ENCODE measurements around the gene MLX. TPM values are rescaled to one million over a fixed set of nuclear protein-coding genes. Genes with fewer than 3 reads are reported as not detected.
A peak's percentile ranks its signal among the peaks of the same experiment; 100 is the strongest.

Gene MLX, protein sequence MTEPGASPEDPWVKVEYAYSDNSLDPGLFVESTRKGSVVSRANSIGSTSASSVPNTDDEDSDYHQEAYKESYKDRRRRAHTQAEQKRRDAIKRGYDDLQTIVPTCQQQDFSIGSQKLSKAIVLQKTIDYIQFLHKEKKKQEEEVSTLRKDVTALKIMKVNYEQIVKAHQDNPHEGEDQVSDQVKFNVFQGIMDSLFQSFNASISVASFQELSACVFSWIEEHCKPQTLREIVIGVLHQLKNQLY
- 29.3 and 30.8 TPM in 2 replicates for total RNA-seq (2014; rRNA removed; shearing (Covaris generic))
- 37.0 and 39.3 TPM in 2 replicates for polyA plus RNA-seq (2016; fragmentation: Nextera tagmentation; extraction: Ambion mirVana)

GRCh38 chr17:42566883-42567573 is at the start of gene MLX:
Gene MLX, plus strand, starts transcription at chr17:42567100. Its CDS starts 25 bp downstream, at chr17:42567125.
- TF ChIP-seq EZH2 (IDR thresholded peaks at IDR 0.05; ENCODE audit: insufficient read depth, poor library complexity, severe bottlenecking) (no peak), EZH2phosphoT487 (IDR thresholded peaks at IDR 0.05; ENCODE audit: insufficient read depth, low read depth) (no peak)
- 0% methylated on average over 42 to 49 of the region's 72 CpGs for whole genome bisulfite sequencing, 2 experiments (ENCODE audit: low coverage in 1 of 2, low lambda C conversion rate in 2 of 2, missing lambda C conversion rate in 2 of 2)
- Histone ChIP-seq H3K9ac (peak within 1 kb of the TSS; percentile 84), H3K27me3 (replicated peaks; ENCODE audit: insufficient read depth) (no peaks in the 10 kb centered on the region), H4K20me1 (ENCODE audit: insufficient read depth) (no peaks in the 10 kb centered on the region), H3K9me3 (ENCODE audit: low read depth) (no peaks in the 10 kb centered on the region), H3K36me3 (ENCODE audit: low read depth) (peaks cover 24% of the 10 kb centered on the region), H3K79me2 (ENCODE audit: insufficient read depth) (peaks cover 78% of the 10 kb centered on the region), H3K4me1 (ENCODE audit: insufficient read depth) (peaks cover 15% of the 10 kb centered on the region; the same call in 1 of the 2 replicates), H3K4me2 (ENCODE audit: unreplicated experiment) (peak within 1 kb of the TSS; percentile 81), H3F3A (ENCODE audit: insufficient read depth) (0 out of 2 replicates have a peak, but pooled peaks cover 11% of the 10 kb centered on the region), H2AFZ (peak within 1 kb of the TSS; percentile 61), H3K27ac (peak within 1 kb of the TSS; percentile 53), H3K9me2 (ENCODE audit: insufficient read depth) (no peaks in the 10 kb centered on the region), H3K4me3 (peak within 1 kb of the TSS; percentile 88)
- in situ Hi-C loops (cut with MboI): no loop called here
- DNase-seq: peak; percentile 96

GRCh38 chr17:42517516-42517915 is 49.4 kb upstream of the MLX start:
- Histone ChIP-seq H3K36me3 (ENCODE audit: low read depth) (no peaks in the 10 kb centered on the region), H2AFZ (peak overlapping the region; percentile 41; the same call in 1 of the 2 replicates), H3K9me3 (ENCODE audit: low read depth) (no peaks in the 10 kb centered on the region), H3K27me3 (replicated peaks; ENCODE audit: insufficient read depth) (no peaks in the 10 kb centered on the region), H3K4me1 (ENCODE audit: insufficient read depth) (peaks cover 47% of the 10 kb centered on the region), H3K79me2 (ENCODE audit: insufficient read depth) (no peaks in the 10 kb centered on the region), H3K9ac (peak overlapping the region; percentile 83), H3K27ac (peak overlapping the region; percentile 99), H3K9me2 (ENCODE audit: insufficient read depth) (no peaks in the 10 kb centered on the region), H3K4me2 (ENCODE audit: unreplicated experiment) (peak overlapping the region; percentile 77), H3F3A (ENCODE audit: insufficient read depth) (peaks cover 55% of the 10 kb centered on the region), H3K4me3 (peak overlapping the region; percentile 25; the same call in 1 of the 2 replicates), H4K20me1 (ENCODE audit: insufficient read depth) (no peaks in the 10 kb centered on the region)
- in situ Hi-C loops (cut with MboI): no loop called here
- DNase-seq: peak; percentile 97
- WGBS, 2 experiments (ENCODE audit: low coverage in 1 of 2, low lambda C conversion rate in 2 of 2, missing lambda C conversion rate in 2 of 2): 0 to 1% methylated on average over 9 of the region's 9 CpGs
- TF ChIP-seq EZH2phosphoT487 (IDR thresholded peaks at IDR 0.05; ENCODE audit: insufficient read depth, low read depth): no peak
- TF ChIP-seq EZH2 (IDR thresholded peaks at IDR 0.05; ENCODE audit: insufficient read depth, poor library complexity, severe bottlenecking): no peak

DNA sequence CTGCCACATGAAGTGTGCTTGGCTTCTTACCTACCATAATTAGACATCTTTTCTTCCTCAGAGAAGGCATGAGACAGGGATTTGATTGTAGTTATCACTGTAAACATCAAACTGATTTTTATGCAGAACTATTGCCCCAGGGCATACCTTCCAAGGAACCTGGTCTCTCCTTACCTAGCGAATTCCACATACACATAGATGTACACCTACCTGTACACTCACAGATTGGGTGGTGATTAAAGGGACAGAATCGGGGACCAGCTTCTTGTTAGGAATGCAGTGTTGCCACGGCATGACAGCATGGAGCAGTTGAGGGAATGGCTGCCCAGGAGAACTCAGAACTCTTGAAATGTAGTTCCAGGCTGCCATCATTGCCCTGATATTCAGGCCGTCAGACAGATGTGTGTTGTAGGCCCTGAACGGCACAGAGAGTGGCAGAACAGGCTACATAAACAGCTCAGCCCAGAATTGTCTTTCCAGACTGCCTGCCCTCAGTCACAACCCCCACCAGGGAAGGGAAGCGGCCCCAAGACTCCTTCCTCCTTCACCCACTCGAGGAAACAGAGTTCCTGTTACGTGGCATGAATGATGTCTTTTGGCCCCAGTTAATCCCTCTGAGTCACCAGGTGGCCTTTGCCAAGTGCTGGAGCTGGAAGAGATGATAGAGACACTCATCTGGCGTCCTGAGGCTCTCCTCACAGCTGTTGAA is 48.7 kb upstream of the MLX start:
- peak overlapping the region; percentile 41; the same call in 1 of the 2 replicates for H2AFZ ChIP-seq
- peak overlapping the region; percentile 77 for H3K4me2 ChIP-seq (ENCODE audit: unreplicated experiment)
- no peaks in the 10 kb centered on the region for H3K9me3 ChIP-seq (ENCODE audit: low read depth)
- peak overlapping the region; percentile 99 for H3K27ac ChIP-seq
- DNase-seq: peak; percentile 96
- H3K27me3 ChIP-seq (replicated peaks; ENCODE audit: insufficient read depth): no peaks in the 10 kb centered on the region
- H3K4me3 ChIP-seq: peak overlapping the region; percentile 25
- TF ChIP-seq EZH2 (IDR thresholded peaks at IDR 0.05; ENCODE audit: insufficient read depth, poor library complexity, severe bottlenecking) (no peak), EZH2phosphoT487 (IDR thresholded peaks at IDR 0.05; ENCODE audit: insufficient read depth, low read depth) (no peak)
- peaks cover 52% of the 10 kb centered on the region for H3K4me1 ChIP-seq (ENCODE audit: insufficient read depth)
- no peaks in the 10 kb centered on the region for H3K9me2 ChIP-seq (ENCODE audit: insufficient read depth)
- H3K79me2 ChIP-seq (ENCODE audit: insufficient read depth): no peaks in the 10 kb centered on the region
- H3K9ac ChIP-seq: peak overlapping the region; percentile 83
- H3K36me3 ChIP-seq (ENCODE audit: low read depth): no peaks in the 10 kb centered on the region
- H3F3A ChIP-seq (ENCODE audit: insufficient read depth): peaks cover 59% of the 10 kb centered on the region
- no peaks in the 10 kb centered on the region for H4K20me1 ChIP-seq (ENCODE audit: insufficient read depth)
- WGBS, 2 experiments (ENCODE audit: low coverage in 1 of 2, low lambda C conversion rate in 2 of 2, missing lambda C conversion rate in 2 of 2): 9% methylated on average over 9 of the region's 9 CpGs
- in situ Hi-C loops (cut with MboI): no loop called here
